UCSD-AML1 (cell line): Measurements from ENCODE around the gene ADAMTSL5.
A peak's percentile ranks its signal among the peaks of the same experiment; 100 is the strongest.

Experiments
- DNase-seq: peaks from one replicate; lab custom pipeline; 2025; ENCODE audit not compliant: unreplicated experiment; lab: John Stamatoyannopoulos, UW

ADAMTSL5 gene

DNA sequence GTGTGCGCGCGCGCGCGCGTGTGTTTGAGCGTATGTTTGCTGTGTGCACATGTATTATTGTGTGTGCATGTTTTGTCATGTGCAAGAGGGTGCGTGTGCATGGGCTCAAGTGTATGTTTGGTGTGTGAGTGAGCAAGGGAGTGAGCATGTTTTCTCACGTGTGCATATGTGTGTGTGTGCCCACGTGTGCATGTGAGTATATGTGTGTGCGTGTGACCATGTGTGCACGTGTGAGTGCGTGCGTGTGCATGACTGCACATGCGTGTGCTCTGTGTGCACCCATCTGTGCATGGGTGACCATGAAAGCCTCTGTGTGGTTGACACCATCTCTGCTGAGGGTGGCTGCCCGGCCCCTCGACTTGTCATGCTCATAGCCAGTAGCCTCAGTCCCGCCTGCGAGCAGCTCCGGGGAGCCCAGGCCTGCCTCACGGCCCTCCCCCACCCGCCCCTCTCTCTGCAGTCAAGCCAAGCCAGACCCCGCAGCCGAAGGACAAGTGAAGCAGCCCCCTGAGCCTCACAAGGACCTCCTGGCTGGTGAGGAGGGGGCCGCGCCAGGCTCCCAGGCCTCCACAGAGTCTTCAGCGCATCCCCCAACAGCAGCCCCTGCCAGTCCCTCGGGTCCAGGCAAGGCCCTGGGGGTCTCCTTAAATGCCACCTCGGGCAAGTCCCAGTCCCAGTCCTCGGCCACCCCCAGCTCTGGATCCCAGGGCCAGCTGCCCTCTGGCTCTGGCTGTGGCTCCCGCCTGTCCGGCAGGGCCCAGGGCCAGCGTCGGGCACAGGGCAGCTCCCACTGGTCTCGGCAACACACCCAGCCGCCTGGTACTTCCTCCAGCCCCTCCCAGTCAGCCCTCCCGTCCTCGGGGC, 15.9 kb downstream of the ADAMTSL5 start:
- DNase-seq: no peak

- DNase-seq: no peak
Observed at GRCh38 chr19:1495799-1496713, 16.8 kb downstream of the ADAMTSL5 start.

GRCh38 chr19:1495051-1495798, 17.6 kb downstream of the ADAMTSL5 start:
- DNase-seq: no peak

DNA sequence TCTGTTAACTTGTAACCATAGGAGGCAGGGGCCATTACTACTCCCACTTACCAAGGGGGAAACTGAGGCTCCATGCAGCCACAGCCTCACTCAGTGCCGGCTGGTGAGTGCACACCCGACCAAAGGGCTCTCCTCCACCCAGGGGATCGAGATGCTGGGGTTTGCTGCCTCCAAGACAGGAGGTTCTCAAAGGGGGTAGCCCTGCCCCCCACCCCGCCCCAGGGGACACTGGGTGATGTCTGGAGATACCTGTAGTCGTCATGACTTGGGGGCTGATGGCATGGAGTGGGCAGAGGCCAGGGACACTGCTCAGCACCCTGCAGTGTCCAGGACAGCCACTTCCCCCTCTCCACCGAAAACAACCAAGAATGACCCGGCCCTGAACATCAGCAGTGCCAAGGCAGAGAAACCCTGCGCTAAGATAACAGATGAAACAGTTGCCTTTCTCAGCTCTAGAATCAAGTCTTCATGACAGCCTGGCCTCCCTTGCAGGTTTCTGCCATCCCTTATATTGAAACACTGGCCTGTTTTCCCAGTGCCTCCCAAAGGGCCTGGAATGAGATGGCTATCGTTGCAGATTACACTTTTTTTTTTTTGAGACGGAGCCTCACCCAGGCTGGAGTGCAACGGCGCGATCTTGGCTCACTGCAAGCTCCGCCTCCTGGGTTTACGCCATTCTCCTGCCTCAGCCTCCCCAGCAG, 18.6 kb downstream of the ADAMTSL5 start:
- no peak for DNase-seq

DNA sequence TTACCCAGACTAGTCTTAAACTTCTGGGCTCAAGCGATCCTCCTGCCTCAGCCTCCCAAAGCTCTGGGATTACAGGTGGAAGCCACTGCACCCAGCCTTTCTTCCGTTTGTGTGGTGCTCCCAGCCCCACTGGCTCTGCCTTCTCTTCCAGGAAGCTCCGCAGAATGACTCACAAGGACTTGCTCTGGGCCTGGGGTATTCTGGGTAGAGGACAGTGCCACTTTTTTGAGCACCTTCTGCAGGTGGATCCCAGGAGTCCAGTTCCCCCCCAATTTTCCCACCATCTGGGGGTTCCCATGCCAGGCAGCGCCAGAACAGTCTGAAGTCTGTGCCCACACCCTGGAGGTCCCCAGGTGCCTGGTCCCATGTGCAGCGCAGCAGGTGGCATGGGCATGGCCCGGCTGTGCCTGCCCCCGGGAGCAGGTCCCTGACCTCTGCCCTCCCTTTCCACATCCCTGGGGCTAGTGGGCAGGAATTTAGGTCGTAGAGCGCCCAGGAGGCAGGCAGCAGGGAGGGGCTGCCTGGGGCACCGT, 20.3 kb downstream of the ADAMTSL5 start:
- peak; percentile 27 for DNase-seq

GRCh38 chr19:1491849-1492170, 21.0 kb downstream of the ADAMTSL5 start:
- no peak for DNase-seq

DNA sequence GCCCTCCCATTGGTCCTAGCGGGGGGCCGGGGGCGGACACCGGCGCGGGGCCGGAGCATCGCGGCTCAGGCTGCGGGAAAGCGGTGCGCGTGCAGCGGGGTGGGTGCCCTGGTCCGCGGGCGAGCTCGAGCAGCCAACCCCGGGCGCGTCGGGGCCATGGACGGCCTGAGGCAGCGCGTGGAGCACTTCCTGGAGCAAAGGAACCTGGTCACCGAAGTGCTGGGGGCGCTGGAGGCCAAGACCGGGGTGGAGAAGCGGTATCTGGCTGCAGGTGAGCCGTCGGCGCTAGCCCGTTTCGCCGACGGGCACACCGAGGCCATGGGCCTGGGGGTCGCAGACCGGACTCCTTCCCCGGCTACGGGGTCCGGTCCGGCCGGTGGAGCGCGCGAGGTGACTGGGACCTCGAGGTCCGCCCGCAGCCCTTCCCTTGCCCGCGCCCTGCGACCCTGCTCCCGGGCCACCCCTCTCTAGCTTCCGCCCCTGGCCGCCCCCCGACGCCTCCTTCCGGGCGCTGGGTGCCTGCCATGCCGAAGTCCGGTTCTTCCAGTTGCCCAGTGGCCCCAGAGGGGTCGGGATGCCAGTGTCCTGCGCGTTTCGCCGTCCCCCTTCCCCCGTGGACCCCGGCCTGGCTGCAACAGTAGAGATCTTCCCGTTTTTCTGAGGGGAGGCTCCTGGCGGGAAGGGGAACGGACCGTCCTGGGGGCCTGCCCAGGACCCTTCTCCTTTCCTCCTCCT, 21.5 kb downstream of the ADAMTSL5 start, which contains the start of gene REEP6:
TSS of gene REEP6 (plus strand) at position 68 of the 735 bp plus-strand sequence. CDS start at position 157, 89 bp downstream.
- DNase-seq: no peak

DNA sequence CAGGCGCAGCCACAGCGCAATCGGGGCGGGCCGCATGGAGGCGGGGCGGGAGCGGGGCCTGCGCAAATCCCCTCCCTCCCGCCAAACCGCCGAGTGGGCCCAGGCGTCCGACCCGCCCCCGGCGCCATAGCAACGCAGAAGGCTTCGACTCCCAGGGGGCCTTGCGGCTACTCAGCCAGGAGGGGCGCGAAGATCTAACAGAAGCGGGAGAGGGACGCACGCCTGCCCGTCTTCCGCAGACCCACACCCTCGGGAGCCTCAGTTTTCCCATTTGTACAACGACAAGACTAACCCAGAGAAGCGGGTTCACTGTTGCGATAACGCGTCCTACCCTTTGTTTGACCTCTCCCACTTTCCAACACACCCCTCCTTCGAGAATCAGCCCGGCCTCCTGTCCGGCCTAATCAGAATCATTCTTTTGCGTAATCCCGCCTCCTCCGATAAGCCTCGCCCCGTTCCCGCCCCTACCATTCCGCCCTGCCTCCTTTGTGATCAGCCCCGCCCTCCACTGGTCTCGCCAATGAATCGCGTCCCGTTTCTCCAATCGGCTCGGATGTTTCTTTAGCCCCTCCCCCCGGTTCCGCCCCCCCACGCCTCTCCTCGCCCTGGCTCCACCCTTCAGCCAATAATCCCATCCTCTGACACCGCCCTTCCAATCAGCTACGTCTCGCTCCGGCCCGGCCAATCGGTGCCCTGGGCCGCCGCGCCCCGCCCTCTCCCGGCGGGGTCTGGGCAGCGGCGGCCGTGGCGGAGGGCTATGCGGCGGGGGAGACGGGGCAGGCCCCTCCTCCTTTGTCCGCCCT, 22.3 kb downstream of the ADAMTSL5 start, which contains the start of gene PCSK4:
TSS of gene PCSK4 (minus strand) at position 40 of the 803 bp plus-strand sequence. CDS start at position 36, 4 bp downstream.
- peak; percentile 99 for DNase-seq

DNA sequence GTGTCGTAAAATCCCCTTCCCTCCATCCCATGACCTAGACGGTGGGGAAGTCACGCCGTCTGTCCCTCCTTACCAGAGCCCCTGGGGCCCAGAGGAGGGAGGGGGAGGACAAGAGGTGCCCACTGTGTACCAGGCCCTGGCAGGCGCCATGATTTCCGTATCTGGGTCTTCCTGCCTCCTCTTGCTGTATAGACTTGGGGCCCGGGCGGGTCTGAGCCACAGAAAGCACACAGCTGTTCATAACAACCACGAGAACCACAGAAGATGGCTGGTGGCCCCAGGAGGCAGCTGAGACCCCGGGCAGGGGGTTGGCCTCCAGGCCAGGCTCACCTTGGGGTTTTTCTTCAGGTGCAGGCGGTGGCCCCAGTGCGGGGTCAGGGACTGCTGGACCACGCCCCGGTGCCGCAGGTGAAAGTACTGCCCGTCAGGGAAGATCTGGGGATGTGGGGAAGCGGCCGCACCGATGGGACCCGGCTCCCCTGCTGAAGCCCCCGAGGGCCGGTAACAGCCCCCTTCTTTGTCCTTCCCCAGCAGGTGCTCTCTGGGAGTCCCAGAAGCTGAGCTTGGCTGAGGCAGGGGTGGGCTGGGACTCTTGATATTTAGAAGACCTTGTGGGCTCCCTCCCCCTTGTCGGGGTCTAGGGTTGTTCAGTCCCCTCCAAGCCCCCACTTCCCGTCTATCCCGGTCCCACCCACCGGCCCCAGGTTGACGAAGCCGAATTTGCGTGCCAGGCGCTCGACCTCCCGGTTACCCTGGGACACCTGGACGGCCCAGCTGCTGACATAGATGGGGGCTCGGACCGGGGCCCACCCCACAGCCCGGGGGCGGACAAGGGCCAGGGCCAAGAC, 23.1 kb downstream of the ADAMTSL5 start:
- no peak for DNase-seq

GRCh38 chr19:1488282-1488601, 24.6 kb downstream of the ADAMTSL5 start:
- DNase-seq: no peak

GRCh38 chr19:1487576-1488281, 25.1 kb downstream of the ADAMTSL5 start:
- no peak for DNase-seq

DNA sequence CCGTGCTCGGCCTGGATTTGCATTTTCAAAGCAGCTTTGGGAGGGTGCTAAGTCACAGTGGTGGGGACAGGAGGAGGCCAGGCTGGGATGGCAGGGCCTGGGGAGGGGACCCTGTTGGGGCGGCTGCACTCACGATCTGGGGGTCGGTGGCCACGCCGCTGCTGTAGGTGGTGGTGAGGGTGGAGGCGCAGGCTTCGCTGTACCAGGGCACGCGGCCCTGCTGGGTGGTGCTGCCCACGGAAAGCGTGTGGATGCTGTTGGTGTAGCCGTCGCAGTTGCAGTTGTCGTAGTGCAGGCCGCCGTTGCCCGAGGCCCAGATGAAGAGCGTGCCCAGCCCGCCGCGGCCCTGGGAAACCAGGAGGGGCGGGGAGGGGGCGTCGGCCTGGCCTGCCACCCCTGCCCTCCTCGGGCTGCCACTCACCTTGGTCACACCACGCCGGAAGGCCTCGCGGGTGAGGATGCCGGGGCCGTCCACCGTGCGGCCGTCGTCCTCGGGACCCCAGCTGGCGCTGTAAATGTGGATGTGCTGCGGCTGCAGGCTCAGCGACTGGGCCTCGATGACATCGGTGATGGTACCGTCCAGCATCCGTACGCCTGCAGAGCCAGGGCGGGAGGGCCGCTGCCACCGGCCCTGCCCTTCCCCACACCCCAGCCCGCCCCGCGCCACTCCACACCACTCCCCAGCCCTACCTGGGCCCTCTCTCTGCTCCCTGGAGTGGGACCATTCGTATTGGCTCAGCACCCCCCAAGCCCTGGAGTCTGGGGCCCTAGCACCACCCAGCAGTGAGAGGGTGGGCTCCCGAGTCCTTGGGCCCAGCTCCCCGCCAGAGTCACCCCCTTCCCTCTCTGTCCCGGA, 25.9 kb downstream of the ADAMTSL5 start:
- no peak for DNase-seq

DNA sequence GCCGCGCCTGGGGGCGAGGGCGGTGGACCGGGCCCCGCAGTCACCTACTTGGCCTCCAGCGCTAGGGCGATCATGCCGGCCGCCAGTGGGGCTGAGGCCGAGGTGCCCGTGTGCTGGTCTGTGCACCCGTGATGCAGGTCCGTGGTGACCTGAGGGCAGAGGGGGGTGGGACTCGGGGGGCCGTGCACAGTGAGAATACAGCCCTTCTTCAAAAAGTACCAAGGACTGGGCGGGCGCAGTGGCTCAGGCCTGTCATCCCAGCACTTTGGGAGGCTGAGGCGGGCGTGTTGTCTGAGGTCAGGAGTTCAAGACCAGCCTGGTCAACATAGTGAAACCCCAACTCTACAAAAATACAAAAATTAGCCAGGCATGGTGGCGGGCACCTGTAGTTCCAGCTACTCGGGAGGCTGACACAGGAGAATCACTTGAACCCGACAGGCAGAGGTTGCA, 28.8 kb downstream of the ADAMTSL5 start:
- DNase-seq: no peak

DNA sequence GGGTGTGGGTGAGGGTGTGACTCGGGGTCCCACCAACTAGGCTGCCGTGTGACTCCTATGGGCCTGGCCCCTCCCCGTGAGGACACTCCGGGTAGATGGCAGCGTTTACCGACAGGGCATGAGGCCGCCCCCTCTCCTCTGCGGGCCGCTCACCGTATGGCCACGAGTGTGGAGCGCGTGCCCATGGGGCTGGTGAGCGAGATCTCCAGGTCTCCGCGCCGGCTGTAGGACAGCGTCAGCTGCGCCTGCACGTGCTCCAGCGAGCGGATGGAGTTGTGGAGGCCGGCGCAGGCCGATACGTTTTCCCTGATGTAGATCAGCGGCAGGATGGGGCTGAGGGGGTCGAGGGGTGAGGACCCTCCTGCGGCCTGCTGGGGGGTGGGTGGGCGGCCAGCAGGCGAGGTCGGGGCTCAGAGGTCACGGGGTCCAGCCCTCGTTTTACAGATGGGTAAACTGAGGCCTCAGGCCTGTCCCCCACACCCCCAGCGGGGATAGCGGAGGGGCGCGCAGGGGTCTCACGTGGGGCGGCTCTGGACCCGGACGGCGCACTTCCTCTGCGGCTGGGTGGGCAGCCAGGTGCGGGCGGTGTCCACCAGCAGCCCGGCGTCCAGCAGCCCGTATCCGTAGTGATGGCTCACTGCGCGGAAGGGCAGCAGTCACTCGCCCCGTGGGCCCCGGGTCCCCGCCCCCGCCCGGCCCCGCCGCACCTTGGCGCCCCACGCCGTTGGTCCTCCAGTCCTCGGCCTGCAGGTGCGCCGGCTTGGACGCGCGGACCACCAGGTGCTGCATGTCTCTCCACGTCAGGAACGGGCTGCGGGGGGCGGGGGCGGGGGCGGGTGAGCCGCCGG, 29.5 kb downstream of the ADAMTSL5 start:
- no peak for DNase-seq

- DNase-seq: no peak
Observed at GRCh38 chr19:1482361-1483130, 30.3 kb downstream of the ADAMTSL5 start.
